HG02759 (cell line): ENCODE data around the gene MAK.
"Not testable (repeated sequence)": the region's sequence is repeated elsewhere in the genome, so short reads cannot be mapped to it uniquely, and the experiment has no call there.

Source experiments
- ATAC-seq: cut with Tn5 transposase; IDR thresholded peaks from one replicate; pipeline ENCODE4 v1.9.1; 2021; ENCODE audit warnings: mild to moderate bottlenecking, moderate library complexity; ENCODE audit not compliant: unreplicated experiment

The MAK gene

DNA sequence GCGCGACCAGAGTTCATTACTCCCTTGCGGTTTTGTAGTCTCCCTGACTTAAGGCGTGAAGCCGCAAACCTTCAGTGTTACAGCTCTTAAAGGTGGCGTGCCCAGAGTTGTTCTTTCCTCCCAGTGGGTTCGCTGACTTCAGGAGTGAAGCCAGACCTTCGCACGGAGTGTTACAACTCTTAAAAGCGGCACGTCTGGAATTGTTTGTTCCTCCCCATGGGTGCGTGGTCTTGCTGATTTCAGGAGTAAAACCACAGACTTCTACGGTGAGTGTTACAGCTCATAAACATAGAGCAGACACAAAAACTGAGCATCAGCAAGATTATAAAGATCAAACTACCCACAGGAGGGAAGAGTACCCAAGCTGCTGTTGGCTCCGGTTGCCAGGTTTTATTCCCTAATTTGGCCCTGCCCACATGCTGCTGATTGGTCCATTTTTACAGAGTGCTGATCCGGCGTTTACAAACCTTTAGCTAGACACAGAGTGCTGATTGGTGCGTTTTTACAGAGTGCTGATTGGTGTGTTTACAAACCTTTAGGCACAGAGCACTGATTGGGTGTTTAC lies 105.1 kb downstream of the MAK start:
- no peak for ATAC-seq

DNA sequence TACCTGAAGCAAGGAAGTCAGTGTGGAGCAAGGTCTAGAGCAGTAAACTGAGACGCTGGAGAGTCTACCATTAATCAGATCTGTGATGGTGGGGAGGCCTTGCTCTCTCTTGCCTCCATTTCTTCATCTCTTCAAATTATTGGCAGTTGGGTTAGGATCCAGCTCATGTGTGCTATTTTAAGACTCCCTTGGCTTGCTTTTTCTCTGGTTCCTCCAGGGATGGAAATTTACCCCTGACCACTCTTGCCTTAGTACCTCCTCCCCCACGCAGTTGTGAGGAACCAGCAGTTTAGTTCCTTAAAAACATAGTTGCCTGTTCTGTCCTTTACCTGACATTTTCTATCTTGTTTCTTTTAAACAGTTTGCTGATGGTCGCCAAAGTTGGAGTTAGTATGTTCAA lies 108.1 kb downstream of the MAK start:
- ATAC-seq, result no peak

DNA sequence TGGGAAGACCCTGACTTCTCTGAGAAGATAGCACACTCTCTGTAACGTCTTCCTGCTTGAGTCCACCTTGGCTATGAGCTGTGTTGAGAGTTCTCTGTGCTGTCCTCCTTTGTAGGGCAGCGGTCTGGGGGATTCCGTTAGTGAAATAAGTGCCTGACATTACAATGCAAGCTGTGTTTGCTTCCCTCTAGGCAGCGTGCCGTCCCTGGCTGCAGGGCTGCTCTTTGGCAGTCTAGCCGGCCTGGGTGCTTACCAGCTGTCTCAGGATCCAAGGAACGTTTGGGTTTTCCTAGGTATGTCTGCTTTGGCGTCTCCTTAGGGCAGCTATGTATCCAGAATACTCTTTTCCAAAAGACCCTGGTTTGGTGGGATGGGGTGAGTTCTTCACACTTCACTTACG lies 112.6 kb downstream of the MAK start:
- ATAC-seq, result no peak

DNA sequence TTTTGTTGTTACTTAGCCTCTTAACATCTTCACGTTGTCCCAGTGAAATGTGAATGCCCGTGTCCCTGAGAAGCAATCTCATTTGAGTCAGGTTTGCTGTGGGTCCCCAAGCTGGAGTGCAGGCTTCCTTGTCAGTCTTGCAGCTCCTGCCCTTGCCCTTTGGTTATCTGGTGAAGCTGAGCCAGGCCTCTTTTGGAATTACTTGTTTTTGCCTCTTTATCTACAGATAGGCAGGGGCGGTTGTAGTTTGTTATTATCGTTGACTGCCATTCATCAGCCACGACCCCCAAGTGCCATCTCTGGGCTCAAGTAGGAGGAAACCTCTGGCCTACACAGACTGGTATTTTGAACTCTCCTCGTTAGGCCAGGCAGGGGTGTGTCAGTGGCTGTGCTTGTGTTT lies 113.3 kb downstream of the MAK start:
- ATAC-seq, result no peak

DNA sequence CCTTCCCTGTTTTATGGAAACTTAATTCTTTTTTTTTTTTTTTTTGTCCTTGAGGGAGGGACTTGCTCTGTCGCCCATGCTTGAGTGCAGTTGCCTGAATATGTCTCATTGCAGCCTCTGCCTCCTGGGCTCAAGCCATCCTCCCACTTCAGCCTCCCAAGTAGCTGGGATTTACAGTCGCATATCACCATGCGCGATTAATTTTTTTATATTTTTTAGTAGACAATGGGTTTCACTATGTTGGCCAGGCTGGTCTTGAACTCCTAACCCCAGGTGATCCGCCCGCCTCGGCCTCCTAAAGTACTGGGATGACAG lies 114.8 kb downstream of the MAK start:
- no peak for ATAC-seq

DNA sequence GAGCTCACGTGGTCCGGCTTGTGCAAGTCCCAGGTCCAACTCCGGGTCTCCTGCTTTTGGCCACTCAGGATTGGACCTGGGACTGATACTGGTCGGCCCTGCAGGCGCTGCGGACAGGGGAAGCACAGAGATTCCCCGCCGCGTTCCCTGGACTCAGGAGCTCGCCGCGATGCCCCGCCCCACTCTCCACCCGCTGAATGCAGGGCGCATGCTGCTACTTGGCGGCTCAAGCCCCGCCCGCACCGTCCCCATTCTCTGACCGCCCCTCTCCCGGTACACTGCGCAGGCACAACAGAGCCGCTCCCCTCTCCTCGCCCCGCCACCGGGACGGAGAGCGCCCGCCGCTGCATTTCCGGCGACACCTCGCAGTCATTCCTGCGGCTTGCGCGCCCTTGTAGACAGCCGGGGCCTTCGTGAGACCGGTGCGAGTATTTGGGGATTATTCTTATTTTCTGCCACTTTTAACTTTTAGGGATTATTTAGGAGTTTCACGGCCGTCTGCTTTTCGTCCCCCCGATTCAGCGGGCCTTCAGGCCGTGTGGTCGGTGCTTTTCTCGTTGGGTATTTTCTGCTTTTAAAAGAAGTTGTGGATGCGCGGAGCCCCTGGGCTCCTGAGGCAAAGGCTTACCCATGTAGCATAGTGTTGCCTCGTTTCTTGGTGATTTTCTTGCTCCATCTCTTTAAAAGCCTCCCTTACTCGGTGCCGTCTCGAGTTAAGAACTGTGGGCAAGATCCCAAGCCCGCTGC lies 115.3 kb downstream of the MAK start, which contains the start of gene TMEM14C:
TSS of gene TMEM14C (plus strand) at position 251 of the 747 bp plus-strand sequence. CDS start 1,544 bp downstream, outside the sequence.
- ATAC-seq, result peak; percentile 98

DNA sequence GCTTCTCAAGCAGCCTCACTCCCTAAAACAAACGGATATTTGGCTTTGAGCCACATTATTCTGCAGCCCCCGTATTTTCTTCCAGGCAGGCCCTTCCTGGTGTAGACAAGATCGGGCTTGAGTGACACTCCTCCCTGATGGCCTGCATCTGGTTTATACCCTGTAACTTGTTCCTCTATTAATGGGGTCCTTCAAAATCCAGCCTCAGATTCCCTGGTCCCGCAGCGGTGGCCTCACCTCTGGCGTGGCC lies 115.8 kb downstream of the MAK start:
- no peak for ATAC-seq

DNA sequence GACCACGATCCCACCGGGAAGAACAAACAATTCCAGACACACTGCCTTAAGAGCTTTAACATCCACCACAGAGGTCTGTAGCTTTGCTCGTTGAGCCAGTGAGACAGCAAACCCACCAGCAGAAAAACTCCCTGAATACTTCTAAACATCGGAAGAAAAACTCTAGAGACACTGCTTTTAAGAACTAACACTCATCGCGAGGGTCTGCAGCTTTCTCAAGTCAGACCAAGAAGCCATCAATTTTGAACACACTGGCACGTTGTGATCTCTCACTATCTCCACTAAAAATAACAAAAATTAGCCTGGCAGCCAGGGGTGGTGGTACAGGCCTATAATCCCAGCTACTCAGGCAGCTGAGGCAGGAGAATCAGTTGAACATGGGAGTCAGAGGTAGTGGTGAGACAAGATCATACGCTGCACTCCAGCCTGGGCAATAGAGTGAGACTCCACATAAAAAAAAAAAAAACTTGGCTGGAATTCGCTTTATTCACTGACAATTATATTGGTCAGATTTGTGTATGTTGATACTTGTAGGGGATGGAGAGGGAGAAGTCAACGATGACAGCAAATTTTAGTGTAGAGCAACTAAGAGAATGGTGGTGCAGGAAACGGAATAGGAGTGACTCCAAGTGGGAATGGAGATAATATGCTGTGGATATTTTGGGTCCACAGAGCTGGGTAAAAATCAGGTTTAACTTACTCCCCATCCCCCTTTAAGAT lies 116.3 kb downstream of the MAK start:
- ATAC-seq, result no peak

DNA sequence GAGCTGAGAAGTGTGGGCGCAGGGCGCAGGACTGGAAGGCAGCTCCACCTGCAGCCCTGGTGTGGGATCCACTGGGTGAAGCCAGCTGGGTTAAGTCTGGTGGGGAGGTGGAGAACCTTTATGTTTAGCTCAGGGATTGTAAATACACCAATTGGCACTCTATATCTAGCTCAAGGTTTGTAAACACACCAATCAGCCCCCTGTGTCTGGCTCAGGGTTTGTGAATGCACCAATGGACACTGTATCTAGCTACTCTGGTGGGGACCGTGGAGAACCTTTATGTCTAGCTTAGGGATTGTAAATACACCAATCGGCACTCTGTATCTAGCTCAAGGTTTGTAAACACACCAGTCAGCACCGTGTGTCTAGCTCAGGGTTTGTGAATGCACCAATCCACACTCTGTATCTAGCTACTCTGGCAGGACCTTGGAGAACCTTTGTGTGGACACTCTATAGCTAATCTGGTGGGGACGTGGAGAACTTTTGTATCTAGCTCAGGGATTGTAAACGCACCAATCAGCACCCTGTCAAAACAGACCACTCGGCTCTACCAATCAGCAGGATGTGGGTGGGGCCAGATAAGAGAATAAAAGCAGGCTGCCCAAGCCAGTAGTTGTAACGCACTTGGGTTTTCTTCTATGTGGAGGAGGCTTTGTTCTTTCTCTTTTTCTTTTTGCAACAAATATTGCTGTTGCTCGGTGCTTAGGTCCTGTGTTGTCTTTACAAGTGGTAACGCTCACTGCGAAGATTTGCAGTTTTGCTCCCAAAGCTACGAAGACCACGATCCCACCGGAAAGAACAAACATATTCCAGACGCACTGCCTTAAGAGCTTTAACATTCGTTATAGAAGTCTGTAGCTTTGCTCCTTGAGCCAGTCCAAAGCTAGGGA lies 117.1 kb downstream of the MAK start:
- ATAC-seq, result not testable (repeated sequence)

DNA sequence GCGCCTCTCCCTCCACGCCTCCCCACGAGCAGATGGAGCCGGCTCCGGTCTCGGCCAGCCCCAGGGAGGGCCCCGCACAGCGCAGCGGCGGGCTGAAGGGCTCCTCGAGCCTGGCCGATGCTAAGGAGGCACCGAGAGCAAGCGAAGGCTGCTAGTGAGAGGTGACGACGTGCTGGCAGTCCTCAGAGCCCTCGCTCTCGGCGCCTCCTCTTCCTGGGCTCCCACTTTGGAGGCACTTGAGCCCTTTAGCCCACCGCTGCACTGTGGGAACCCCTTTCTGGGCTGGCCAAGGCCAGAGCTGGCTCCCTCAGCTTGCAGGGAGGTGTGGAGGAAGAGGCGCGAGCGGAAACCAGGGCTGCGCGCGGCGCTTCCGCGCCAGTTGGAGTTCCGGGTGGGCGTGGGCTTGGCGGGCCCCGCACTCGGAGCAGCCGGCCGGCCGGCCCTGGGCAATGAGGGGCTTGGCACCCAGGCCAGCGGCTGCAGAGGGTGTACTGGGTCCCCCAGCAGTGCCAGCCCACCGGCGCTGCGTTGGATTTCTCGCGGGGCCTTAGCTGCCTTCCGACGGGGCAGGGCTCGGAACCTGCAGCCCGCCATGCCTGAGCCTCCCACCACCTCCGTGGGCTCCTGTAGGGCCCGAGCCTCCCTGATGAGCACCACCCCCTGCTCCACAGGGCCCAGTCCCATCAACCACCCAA lies 117.9 kb downstream of the MAK start:
- ATAC-seq, result peak; percentile 14

DNA sequence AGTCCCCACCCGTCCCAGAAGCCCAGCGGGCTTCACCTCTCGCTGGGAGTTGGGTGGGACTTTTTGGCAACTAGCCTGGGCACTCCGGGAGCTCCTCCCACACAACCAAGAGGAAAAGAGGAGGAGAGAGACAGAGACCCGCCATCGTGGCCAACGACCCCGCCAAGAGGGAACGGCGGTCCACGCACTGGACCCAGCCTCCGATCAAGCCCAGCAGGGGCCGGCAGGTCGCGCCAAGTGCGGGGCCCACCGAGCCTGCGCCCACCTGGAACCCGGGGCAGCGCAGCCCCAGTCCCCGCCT lies 118.4 kb downstream of the MAK start:
- no peak for ATAC-seq

DNA sequence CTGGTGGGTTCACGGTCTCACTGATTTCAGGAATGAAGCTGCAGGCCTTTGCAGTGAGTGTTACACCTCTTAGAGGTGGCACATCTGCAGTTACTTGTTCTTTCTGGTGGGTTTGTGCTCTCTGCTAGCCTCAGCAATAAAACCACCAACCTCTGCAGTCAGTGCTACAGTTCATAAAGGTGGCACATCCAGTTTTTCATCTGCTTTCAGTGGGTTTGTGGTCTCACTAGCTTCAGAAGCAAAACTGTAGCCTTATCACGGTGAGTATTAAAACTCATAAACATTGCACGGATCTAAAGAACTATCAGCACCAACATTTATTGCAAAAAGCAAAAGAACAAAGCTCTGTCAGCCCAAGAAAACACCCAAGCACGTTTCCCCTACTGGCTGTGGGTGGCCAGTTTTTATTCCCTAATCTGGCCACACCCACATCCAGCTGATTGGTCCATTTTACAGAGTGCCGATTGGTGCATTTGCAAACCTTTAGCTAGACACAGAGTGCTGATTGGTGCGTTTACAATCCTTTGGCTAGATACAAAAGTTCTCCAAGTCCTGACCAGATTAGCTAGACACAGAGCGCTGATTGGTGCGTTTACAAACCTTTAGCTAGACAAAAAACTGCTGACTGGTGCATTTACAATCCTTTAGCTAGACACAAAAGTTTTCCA lies 118.9 kb downstream of the MAK start:
- ATAC-seq, result no peak

DNA sequence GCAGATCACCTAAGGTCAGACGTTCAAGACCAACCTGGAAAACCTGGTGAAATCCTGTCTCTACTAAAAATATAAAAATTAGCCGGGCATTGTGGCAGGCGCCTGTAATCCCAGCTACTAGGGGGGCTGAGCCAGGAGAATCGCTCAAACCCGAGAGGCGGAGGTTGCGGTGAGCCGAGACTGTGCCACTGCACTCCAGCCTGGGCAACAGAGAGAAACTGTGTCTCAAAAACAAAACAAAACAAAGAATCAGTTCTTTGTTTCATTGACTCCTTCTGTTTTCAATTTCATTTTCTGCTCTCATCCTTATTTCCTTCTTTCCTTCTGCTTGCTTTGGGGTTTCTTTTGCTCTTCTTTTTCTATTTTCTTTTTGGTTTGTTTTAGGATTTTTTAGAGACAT lies 124.4 kb downstream of the MAK start:
- ATAC-seq, result no peak
